ENCODE measurements around the gene ZBTB20.

Gene ZBTB20

DNA sequence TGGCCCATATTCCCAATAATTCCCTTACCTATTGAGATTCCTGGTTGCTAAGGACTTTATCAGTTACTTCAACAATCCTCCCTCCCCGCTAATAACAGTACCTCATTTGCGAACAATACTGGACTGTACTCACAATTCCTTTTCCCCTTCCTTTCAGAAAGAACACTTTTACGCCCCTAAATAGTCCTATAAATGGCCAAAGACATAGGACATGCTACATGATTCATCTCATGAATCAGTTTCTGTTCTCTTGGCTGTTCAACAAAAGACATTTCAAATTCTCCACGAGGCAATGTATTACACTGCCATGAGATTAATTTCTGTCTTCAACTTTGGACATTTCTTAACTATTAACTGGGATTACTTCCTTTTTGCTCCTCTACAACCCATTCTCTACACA, 588.8 kb downstream of the ZBTB20 start:
- no peak for DNase-seq

DNA sequence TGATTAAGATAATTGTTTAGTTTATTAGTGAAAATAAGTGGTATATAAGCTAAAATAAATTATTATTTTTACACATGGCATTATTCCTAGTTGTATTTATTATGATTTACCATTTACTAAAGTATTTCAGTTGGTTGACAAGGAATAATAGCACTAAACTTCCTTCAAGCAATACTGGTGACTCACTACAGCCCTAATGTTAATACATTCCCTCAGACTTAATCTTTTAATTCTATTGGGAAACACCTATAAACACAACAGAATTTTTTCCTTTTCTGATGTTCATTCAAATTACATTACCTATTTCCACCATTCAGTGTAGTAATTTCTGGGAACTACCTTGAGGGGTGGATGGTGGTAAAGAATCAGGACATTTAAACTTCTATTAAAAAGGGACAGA, 589.3 kb downstream of the ZBTB20 start:
- no peak for DNase-seq

DNA sequence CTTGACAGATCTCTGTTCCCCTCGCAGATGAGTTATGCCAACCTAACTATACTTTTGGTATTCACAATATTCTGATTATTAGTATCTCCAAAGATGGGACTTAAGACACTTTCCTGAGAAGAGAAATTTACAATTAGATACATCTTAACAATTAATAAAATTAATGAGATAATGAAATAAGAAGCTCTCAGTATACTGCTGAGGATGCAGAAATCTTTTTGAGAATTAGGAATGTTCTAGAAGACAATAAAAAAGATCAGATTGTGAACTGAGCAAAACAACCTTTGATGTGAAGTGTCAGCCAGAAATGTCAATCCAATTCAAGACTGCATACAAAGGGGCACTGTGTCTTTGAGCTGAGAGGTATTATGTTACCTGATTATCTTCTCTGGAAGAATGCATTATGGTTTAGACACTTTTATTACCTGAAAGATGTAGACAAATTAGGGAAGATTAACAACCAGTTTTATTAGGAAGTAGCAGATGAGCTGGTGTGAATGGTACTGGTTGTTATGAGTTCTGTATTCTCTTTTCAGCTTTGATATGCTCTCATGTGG, 590.4 kb downstream of the ZBTB20 start:
- DNase-seq, result no peak

DNA sequence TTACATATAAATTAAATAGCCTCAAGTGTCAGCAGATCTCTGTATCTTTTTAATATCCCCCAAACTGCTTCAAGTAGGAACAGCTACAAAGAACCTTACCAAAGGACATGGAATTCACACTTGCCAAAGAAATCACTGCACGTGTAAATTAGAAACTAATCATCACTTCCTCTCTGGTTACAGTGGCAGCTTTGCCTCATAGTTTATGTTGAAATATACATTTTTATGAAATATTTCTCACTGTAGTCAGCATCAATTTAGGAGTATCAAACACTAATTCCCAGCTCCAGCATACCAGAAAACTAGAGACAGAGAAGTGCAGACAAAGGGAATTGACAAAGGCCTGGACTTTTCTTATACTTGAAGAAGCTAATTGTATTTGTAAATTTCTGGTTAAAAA, 592.4 kb downstream of the ZBTB20 start:
- no peak for DNase-seq

DNA sequence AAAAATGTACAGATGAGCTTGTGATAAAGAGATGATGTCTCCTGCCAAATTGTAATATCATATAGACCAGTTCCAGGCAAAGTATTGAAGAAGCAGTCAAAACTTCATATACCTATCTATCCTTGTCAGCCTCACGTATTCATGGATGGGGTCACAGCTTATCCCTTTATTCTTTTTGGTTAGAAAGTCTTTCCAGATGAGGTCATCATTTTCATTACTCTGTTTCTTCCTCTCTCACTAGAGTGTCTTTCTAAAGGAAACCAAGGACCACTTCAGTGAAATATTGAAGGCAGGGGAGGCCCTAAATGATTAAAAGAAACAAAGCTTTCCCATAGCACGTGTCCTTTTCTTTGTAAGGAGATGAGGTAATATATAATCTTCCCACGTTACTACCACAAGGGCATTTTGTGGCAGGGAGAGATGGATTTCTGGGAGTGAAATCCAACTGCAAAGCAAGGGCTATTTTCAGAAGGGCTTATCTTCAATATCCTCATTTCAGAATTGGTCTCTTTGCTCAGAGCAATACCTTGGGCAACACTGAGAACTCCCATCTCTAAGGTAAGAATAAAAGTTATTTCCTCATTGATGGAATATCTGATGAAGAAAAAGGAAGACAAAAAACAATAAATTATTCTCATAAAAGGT, 593.0 kb downstream of the ZBTB20 start:
- DNase-seq, result no peak

- no peak for DNase-seq
Observed at GRCh38 chr3:114552527-114552812, 594.6 kb downstream of the ZBTB20 start.

DNA sequence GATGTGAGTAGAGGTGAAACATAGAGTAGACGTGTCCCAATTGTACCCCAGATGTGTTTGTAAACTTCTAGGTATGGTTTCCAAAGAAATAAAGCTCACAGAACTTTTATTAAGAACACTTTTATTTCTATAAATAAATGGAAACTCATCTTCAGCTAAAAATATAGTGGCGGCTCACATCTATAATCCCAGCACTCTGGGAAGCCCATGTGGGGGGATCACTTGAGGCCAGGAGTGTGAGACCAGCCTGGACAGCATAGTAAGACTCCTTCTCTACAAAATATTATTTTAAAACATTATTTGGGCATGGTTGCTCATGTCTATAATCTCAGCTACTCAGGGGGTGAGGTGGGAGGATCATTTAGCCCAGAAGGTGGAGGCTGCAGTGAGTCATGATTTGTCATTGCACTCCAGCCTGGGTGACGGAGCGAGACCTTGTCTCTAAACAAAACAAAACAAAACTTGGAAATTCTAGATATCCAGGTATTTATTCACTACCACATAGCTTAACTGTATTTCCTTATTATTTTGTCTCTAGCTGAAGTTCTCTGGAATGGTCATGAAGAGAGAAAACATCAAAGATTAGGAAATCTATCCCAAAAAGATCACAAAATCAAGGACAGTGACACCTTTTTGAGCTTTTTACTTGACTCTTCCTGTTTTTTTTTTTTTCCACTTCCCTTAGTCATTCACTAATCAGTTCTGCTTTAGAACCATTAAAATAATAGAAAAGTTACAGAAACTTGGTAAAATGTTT, 595.1 kb downstream of the ZBTB20 start:
- no peak for DNase-seq

DNA sequence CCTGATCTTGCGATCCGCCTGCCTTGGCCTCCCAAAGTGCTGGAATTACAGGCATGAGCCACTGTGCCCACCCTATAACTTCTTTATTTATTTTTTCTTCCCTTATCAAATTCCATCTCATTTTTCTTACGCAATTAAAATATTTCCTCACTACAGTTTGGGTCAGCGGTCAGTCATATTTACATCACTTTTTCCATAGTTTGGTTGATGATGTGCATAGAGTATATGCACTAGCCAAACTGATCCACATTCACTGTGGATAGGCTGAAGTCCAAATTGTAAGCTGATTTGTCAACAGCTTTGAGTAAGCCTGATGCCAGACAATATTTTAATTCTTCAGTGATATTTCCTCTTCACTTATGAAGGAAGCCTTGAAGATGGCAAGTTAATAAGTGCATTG, 596.9 kb downstream of the ZBTB20 start:
- DNase-seq, result no peak

- DNase-seq, result no peak
Observed at GRCh38 chr3:114545193-114545592, 601.9 kb downstream of the ZBTB20 start.

- DNase-seq, result no peak
Observed at GRCh38 chr3:114542359-114542758, 604.7 kb downstream of the ZBTB20 start.

GRCh38 chr3:114539525-114539924, 607.6 kb downstream of the ZBTB20 start:
- DNase-seq, result no peak

DNA sequence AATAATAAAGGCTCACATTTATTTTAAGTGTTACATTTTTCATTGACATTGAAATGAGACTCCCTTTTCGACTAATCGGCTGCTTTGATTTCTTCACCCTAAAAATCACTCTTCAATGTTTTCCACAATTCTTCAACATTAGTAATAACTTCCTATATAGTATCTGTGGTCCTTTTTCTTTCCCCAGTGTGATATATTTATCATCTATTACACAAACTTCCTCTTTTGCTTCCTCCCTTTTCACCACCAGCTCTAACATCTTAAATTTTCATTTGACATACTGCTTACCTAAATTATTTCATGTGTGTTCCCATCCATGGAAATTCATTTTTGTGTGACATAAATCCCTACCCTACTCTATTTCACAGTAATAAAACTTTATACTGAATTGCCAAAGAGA, 608.9 kb downstream of the ZBTB20 start:
- DNase-seq, result no peak

GRCh38 chr3:114528517-114528916, 618.6 kb downstream of the ZBTB20 start:
- DNase-seq, result no peak

DNA sequence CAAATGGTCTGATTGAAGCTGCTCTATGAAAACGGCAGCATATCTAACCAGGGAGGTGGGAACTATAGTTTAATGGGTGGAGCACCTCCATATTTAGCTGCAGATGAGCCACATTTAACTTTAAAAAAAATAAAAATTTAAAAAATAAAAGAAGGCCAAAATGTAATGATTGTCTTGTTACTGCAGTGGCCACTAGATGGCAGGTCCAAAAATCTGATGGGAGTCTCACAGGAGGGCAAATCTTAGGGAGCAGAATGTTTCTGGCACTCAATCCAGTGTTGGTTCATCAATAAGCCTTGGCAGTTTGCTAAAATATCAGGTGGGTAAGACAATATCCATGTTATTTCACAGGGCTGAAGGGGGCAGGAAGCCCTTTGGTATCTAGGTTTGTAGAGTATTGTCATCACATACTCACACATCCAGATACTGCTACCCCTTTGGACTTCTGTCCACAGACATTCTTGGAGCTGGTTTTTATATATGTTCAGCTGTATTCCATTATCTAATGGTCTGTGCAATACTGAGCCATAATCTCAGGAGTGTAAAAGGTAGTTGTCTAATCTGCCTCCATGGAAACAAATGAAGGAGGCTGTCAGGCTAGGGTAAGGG, 619.9 kb downstream of the ZBTB20 start:
- DNase-seq, result no peak

GRCh38 chr3:114525278-114525677, 621.8 kb downstream of the ZBTB20 start:
- no peak for DNase-seq

DNA sequence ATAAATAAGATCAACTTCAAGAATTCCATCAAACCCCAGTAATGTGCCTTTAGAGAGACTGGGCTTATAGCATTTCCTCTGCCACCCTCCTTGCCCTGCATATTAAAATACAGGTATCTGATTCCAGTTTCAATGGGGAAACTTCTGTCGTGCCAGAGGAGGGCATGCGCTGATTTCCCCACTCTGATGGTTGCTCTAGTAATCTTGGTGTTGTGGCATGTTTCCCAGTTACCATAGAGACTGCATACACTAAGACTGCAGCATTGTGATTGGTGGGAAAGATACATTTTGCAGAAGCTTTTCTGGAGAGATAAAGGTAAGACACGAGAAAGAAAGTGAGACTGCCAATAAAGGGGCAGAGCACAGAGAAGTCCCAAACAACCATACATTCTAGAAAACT, 627.7 kb downstream of the ZBTB20 start:
- DNase-seq, result no peak

GRCh38 chr3:114518206-114518808, 628.8 kb downstream of the ZBTB20 start:
- no peak for DNase-seq

GRCh38 chr3:114510201-114510600, 636.9 kb downstream of the ZBTB20 start:
- DNase-seq, result no peak

GRCh38 chr3:114509756-114510155, 637.3 kb downstream of the ZBTB20 start:
- DNase-seq, result no peak

DNA sequence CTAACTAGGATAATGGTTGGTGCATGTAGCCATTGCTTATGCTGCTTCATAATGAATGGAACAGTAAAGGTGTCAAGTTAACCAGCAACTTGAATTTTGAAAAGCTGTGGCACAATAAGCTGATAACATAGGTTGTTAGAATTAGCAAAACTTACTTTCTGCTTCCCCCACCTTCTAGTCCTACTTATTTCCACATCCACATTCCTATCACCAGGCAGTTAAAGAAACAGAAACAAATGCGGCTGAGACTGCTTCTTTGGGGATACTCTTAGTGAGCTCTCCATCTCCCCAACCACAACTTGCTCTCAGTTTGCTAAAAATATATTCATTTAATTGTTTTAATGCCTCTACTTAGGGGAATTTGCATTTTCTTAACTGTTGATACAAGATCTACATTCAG, 638.1 kb downstream of the ZBTB20 start:
- DNase-seq, result no peak

DNA sequence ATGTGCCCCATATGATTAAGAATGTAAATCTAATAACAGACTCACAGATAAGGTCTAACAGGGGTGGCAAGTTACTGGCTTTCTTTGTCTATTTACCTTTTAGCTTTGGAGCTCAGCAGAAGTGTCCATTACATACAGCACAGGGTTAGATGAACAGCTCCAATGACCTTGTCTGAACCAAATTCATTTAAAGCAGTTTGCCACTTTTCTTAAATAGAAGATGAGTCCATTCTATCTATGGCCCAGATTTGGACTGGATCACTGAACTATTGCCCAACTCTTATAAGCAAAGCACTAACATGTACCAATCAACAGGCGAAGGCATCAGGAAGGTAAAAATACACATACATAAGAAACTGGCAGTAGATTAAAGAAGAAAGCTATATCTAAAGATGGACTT, 638.9 kb downstream of the ZBTB20 start:
- DNase-seq, result no peak

GRCh38 chr3:114506591-114507300, 640.3 kb downstream of the ZBTB20 start:
- no peak for DNase-seq

- DNase-seq, result no peak
Observed at GRCh38 chr3:114504941-114505628, 642.0 kb downstream of the ZBTB20 start.

Measured in GF-D8 (cell line).